Measurements from ENCODE around the gene TMEM18.

DNA sequence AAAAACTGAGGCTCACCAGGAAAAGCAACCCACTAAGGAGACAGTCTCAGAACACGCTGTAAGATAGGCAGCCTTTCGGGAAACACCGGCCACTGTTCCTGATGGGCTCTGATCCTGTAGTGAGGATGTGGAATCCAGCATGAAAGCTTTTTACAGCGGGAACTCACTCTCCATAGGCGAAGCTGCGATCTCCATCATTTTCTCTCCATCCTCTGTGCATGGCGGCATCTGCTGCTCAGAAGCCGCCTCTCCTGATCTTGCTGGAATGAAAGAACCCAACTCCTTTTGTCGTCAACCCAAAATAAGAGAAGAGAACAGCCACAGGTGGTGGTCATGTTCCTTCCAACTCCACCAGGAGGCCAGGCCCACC, 49.9 kb downstream of the TMEM18 start:
- TF ChIP-seq EZH2phosphoT487 (IDR thresholded peaks at IDR 0.05; ENCODE audit: unreplicated experiment) (no peak), EZH2 (IDR thresholded peaks at IDR 0.05; ENCODE audit: low read depth, unreplicated experiment) (no peak), POLR2AphosphoS5 (IDR thresholded peaks at IDR 0.05; ENCODE audit: low read depth) (no peak), ZNF331 (CRISPR knock-in tag; IDR thresholded peaks at IDR 0.05; ENCODE audit: low read depth) (no peak)
- TF ChIP-seq, protein P1, sequence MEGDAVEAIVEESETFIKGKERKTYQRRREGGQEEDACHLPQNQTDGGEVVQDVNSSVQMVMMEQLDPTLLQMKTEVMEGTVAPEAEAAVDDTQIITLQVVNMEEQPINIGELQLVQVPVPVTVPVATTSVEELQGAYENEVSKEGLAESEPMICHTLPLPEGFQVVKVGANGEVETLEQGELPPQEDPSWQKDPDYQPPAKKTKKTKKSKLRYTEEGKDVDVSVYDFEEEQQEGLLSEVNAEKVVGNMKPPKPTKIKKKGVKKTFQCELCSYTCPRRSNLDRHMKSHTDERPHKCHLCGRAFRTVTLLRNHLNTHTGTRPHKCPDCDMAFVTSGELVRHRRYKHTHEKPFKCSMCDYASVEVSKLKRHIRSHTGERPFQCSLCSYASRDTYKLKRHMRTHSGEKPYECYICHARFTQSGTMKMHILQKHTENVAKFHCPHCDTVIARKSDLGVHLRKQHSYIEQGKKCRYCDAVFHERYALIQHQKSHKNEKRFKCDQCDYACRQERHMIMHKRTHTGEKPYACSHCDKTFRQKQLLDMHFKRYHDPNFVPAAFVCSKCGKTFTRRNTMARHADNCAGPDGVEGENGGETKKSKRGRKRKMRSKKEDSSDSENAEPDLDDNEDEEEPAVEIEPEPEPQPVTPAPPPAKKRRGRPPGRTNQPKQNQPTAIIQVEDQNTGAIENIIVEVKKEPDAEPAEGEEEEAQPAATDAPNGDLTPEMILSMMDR (conservative IDR thresholded peaks at IDR 0.05; ENCODE audit: low read depth in 2 of 2): no peak
